KOPT-K1 (cell line): ENCODE results near the gene TMEM144.
"Not testable (repeated sequence)": the region's sequence is repeated elsewhere in the genome, so short reads cannot be mapped to it uniquely, and the experiment has no call there.

ENCODE experiments used
- H3K27ac ChIP-seq: fragments of 200-600 bp; sonication (generic); 2 replicates; pipeline ENCODE4 v1.5.1; 2016; ENCODE audit warnings: antibody characterized with exemption, mild to moderate bottlenecking, low read depth, low read length; ENCODE audit not compliant: poor library complexity, severe bottlenecking
- H3K36me3 ChIP-seq: fragments of 200-600 bp; sonication (generic); 2 replicates; pipeline ENCODE4 v1.5.1; 2017; ENCODE audit warnings: antibody characterized with exemption, mild to moderate bottlenecking, low read length, moderate library complexity; ENCODE audit not compliant: insufficient read depth
- H3K9me3 ChIP-seq: fragments of 200-600 bp; sonication (generic); 2 replicates; pipeline ENCODE4 v1.5.1; 2017; ENCODE audit warnings: antibody characterized with exemption, low read length, mild to moderate bottlenecking; ENCODE audit not compliant: insufficient read depth, poor library complexity, severe bottlenecking

TMEM144 gene

GRCh38 chr4:158243071-158243470 lies 32.8 kb downstream of the TMEM144 start:
- Histone ChIP-seq H3K9me3 (no peaks in the 10 kb centered on the region), H3K36me3 (no peaks in the 10 kb centered on the region), H3K27ac (no peak overlapping the region)

GRCh38 chr4:158250321-158250720 lies 40.0 kb downstream of the TMEM144 start:
- Histone ChIP-seq H3K27ac (no peak overlapping the region), H3K36me3 (no peaks in the 10 kb centered on the region), H3K9me3 (no peaks in the 10 kb centered on the region)

GRCh38 chr4:158253350-158253980 lies 43.2 kb downstream of the TMEM144 start:
- Histone ChIP-seq H3K9me3 (no peaks in the 10 kb centered on the region), H3K27ac (no peak overlapping the region), H3K36me3 (no peaks in the 10 kb centered on the region)

- Histone ChIP-seq H3K9me3 (no peaks in the 10 kb centered on the region), H3K36me3 (no peaks in the 10 kb centered on the region), H3K27ac (no peak overlapping the region)
These were observed 44.0 kb downstream of the TMEM144 start for GRCh38 chr4:158254292-158254691.

- Histone ChIP-seq H3K36me3 (no peaks in the 10 kb centered on the region), H3K9me3 (no peaks in the 10 kb centered on the region), H3K27ac (no peak overlapping the region)
These were observed 45.5 kb downstream of the TMEM144 start for GRCh38 chr4:158255727-158256324.

- Histone ChIP-seq H3K9me3 (no peaks in the 10 kb centered on the region), H3K36me3 (no peaks in the 10 kb centered on the region), H3K27ac (no peak overlapping the region)
These were observed 49.8 kb downstream of the TMEM144 start for GRCh38 chr4:158259955-158260575.

GRCh38 chr4:158261480-158261879 lies 51.2 kb downstream of the TMEM144 start:
- Histone ChIP-seq H3K9me3 (no peaks in the 10 kb centered on the region), H3K36me3 (no peaks in the 10 kb centered on the region), H3K27ac (no peak overlapping the region)

GRCh38 chr4:158268553-158268952 lies 58.3 kb downstream of the TMEM144 start:
- Histone ChIP-seq H3K27ac (no peak overlapping the region), H3K36me3 (no peaks in the 10 kb centered on the region), H3K9me3 (no peaks in the 10 kb centered on the region)

GRCh38 chr4:158274636-158275035 lies 64.3 kb downstream of the TMEM144 start:
- Histone ChIP-seq H3K9me3 (no peaks in the 10 kb centered on the region), H3K27ac (no peak overlapping the region), H3K36me3 (no peaks in the 10 kb centered on the region)

GRCh38 chr4:158277558-158277957 lies 67.3 kb downstream of the TMEM144 start:
- Histone ChIP-seq H3K9me3 (no peaks in the 10 kb centered on the region), H3K27ac (no peak overlapping the region), H3K36me3 (no peaks in the 10 kb centered on the region)

- H3K36me3 ChIP-seq, H3K9me3 ChIP-seq, H3K27ac ChIP-seq: not testable (repeated sequence)
These were observed 68.8 kb downstream of the TMEM144 start for GRCh38 chr4:158279052-158279451.

GRCh38 chr4:158280856-158281255 lies 70.6 kb downstream of the TMEM144 start:
- Histone ChIP-seq H3K27ac (no peak overlapping the region), H3K9me3 (no peaks in the 10 kb centered on the region), H3K36me3 (no peaks in the 10 kb centered on the region)

GRCh38 chr4:158282252-158282651 lies 72.0 kb downstream of the TMEM144 start:
- H3K27ac ChIP-seq = no peak overlapping the region
- H3K36me3 ChIP-seq = no peaks in the 10 kb centered on the region
- H3K9me3 ChIP-seq = no peaks in the 10 kb centered on the region

GRCh38 chr4:158285429-158286216 lies 75.3 kb downstream of the TMEM144 start:
- Histone ChIP-seq H3K9me3 (no peaks in the 10 kb centered on the region), H3K36me3 (no peaks in the 10 kb centered on the region), H3K27ac (no peak overlapping the region)

- Histone ChIP-seq H3K36me3 (no peaks in the 10 kb centered on the region), H3K27ac (no peak overlapping the region), H3K9me3 (peaks cover 11% of the 10 kb centered on the region)
These were observed 80.6 kb downstream of the TMEM144 start for GRCh38 chr4:158290912-158291311.
